OCI-LY7 (cell line): ENCODE measurements around the gene PITPNC1. TPM values are rescaled to one million over a fixed set of nuclear protein-coding genes. Genes with fewer than 3 reads are reported as not detected.

ENCODE experiments used
- BruUV-seq: library from RNA; stranded (reverse); fragments of 400-500 nt; replicated peaks from 2 replicates; lab custom pipeline; 2021; lab: Mats Ljungman, UMichigan
- CTCF ChIA-PET: fragments of 300-600 bp; sonication (Branson Sonifier 250); formaldehyde crosslinking; loops from one replicate; lab custom pipeline; 2022; ENCODE audit warnings: antibody characterized with exemption; ENCODE audit not compliant: unreplicated experiment; lab: Charles Lee
- POLR2A ChIA-PET: fragments of 300-600 bp; sonication (Branson Sonifier 250); formaldehyde crosslinking; loops from one replicate; lab custom pipeline; 2022; ENCODE audit warnings: antibody characterized with exemption; lab: Charles Lee
- DNase-seq: peaks from one replicate; pipeline ENCODE4 v3.0.0-alpha.2; 2015; ENCODE audit warnings: low spot score
- H2AFZ ChIP-seq: fragments of 200-600 bp; sonication (generic), shearing (Covaris generic); 2 replicates; pipeline ENCODE4 v1.6.1; 2014; ENCODE audit warnings: mild to moderate bottlenecking, antibody characterized with exemption, low read length, moderate library complexity
- H3K27ac ChIP-seq: fragments of 200-600 bp; sonication (generic); 2 replicates; pipeline ENCODE4 v1.5.1; 2014; ENCODE audit warnings: mixed run types, low read depth, mild to moderate bottlenecking, moderate library complexity, low read length, inconsistent platforms; ENCODE audit not compliant: poor library complexity, severe bottlenecking
- H3K36me3 ChIP-seq: fragments of 200-600 bp; sonication (generic); 2 replicates; pipeline ENCODE4 v1.6.1; 2014; ENCODE audit warnings: mild to moderate bottlenecking, antibody characterized with exemption, low read length, moderate library complexity, mixed read lengths; ENCODE audit not compliant: insufficient read depth
- H3K4me1 ChIP-seq: fragments of 200-600 bp; sonication (generic); 2 replicates; pipeline ENCODE4 v1.5.1; 2014; ENCODE audit warnings: mild to moderate bottlenecking, low read length; ENCODE audit not compliant: insufficient read depth, poor library complexity, severe bottlenecking
- H3K4me2 ChIP-seq: fragments of 200-600 bp; sonication (generic); 2 replicates; pipeline ENCODE4 v1.6.1; 2014; ENCODE audit warnings: mild to moderate bottlenecking, low read length
- H3K4me3 ChIP-seq: fragments of 200-600 bp; sonication (generic); 2 replicates; pipeline ENCODE4 v1.5.1; 2014; ENCODE audit warnings: mild to moderate bottlenecking, low read depth, low read length; ENCODE audit not compliant: poor library complexity, severe bottlenecking
- H3K79me2 ChIP-seq: fragments of 200-600 bp; sonication (generic); 2 replicates; pipeline ENCODE4 v1.6.1; 2016; ENCODE audit warnings: low read depth, mild to moderate bottlenecking, low read length, moderate library complexity, mixed read lengths; ENCODE audit not compliant: insufficient read depth
- H3K9me2 ChIP-seq: fragments of 200-600 bp; sonication (generic); 2 replicates; pipeline ENCODE4 v1.6.1; 2016; ENCODE audit warnings: mild to moderate bottlenecking, low read length, mixed read lengths; ENCODE audit not compliant: insufficient read depth
- H3K9me3 ChIP-seq: fragments of 200-600 bp; sonication (generic); 2 replicates; pipeline ENCODE4 v1.6.1; 2014; ENCODE audit warnings: mild to moderate bottlenecking, mixed run types, low read length, mixed read lengths
- H4K20me1 ChIP-seq: fragments of 200-600 bp; sonication (generic); 2 replicates; pipeline ENCODE4 v1.6.1; 2014; ENCODE audit warnings: mild to moderate bottlenecking, antibody characterized with exemption, low read length, moderate library complexity, mixed read lengths; ENCODE audit not compliant: insufficient read depth
- EZH2phosphoT487 ChIP-seq: fragments of 200-600 bp; sonication (generic); IDR thresholded peaks from 2 replicates; pipeline ENCODE4 v1.6.1; 2018; ENCODE audit warnings: low read depth, borderline replicate concordance, mild to moderate bottlenecking, mixed run types, antibody characterized with exemption, low read length, moderate library complexity, mixed read lengths
- intact Hi-C: fragments of 100-400 bp; cut with micrococcal nuclease; formaldehyde crosslinking; loops from one replicate; pipeline ENCODE4 v1.10.0; 2022; ENCODE audit not compliant: unreplicated experiment
- total RNA-seq, 2 experiments: library from RNA; depleted of rRNA in 1 of 2; stranded (reverse); fragments of >200 nt in 1 of 2; shearing (Covaris generic) in 1 of 2; gene quantifications; 2 replicates each; pipeline ENCODE4 v1.2.3, GENCODE V29; 2014 to 2022
- TF ChIP-seq, protein P1 (sequence below): fragments of 200-600 bp; sonication (generic); conservative IDR thresholded peaks from 2 replicates; pipeline ENCODE4 v1.5.1; 2014; ENCODE audit warnings: mild to moderate bottlenecking, antibody characterized with exemption, low read length, moderate library complexity, mixed read lengths

The PITPNC1 gene
- total RNA-seq, 2 experiments from 2014 or later, result 14.3 to 21.1 TPM

DNA sequence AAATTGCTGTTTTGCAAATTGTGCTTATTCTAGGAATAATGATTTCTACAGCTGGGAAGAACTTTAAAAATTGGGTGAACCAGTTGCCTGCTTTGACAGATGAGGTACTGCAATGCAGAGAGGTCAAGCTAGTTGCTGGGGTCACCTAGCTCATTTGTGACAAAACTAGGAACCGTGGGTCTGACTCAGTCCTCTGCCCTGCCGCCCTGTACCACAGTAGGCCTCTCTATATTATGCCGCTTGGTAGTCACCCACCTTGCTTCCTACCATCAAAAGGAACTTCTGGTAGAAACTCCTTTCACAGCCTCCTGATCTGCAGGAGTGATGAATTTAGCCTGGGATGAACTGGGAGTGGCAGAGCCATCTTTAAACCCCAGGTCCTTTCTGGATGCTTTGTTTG is 105.7 kb downstream of the PITPNC1 start:
- CTCF ChIA-PET, result no interaction called here
- POLR2A ChIA-PET, result interaction anchor here (1.5 kb wide), 1 partner anchor 11 kb away, joined by 4 read pairs; no protein-coding TSS in a partner anchor
- H3K4me3 ChIP-seq, result no peak overlapping the region
- no TSS peak for BruUV-seq
- H3K4me2 ChIP-seq, result no peak overlapping the region
- intact Hi-C loops, result no loop called here
- no peak for DNase-seq
- H3K27ac ChIP-seq, result no peak overlapping the region
- no peaks in the 10 kb centered on the region for H4K20me1 ChIP-seq
- H3K36me3 ChIP-seq, result no peaks in the 10 kb centered on the region
- peaks cover 9% of the 10 kb centered on the region for H3K4me1 ChIP-seq
- H3K79me2 ChIP-seq, result no peaks in the 10 kb centered on the region
- H3K9me2 ChIP-seq, result no peaks in the 10 kb centered on the region
- no peak overlapping the region for H2AFZ ChIP-seq
- H3K9me3 ChIP-seq, result no peaks in the 10 kb centered on the region
- TF ChIP-seq, protein P1, sequence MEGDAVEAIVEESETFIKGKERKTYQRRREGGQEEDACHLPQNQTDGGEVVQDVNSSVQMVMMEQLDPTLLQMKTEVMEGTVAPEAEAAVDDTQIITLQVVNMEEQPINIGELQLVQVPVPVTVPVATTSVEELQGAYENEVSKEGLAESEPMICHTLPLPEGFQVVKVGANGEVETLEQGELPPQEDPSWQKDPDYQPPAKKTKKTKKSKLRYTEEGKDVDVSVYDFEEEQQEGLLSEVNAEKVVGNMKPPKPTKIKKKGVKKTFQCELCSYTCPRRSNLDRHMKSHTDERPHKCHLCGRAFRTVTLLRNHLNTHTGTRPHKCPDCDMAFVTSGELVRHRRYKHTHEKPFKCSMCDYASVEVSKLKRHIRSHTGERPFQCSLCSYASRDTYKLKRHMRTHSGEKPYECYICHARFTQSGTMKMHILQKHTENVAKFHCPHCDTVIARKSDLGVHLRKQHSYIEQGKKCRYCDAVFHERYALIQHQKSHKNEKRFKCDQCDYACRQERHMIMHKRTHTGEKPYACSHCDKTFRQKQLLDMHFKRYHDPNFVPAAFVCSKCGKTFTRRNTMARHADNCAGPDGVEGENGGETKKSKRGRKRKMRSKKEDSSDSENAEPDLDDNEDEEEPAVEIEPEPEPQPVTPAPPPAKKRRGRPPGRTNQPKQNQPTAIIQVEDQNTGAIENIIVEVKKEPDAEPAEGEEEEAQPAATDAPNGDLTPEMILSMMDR, result no peak
- no peak for TF ChIP-seq EZH2phosphoT487

DNA sequence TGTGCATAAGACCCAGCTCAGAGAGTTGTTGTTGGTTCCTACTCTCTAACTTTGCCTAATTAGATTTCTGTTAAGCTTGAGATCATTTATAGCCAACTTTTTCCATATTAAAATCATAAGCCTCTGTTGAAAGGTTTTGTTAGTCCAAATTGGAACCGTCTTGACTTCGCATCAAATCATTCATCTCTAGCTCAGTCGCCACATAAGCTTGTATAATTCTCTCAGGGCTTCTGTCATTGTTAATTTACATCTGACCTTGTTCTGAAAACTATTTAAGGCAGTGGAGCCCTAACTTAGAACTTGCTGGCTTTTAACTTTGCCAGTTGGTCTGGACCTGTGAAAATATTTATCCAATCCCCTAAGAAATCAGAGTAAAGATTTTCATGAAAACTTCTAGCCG is 107.2 kb downstream of the PITPNC1 start:
- ChIA-PET CTCF (no interaction called here), POLR2A (interaction anchor here (0.6 to 1.5 kb wide), 3 partner anchors 9 to 384 kb away, joined by 4 read pairs; no protein-coding TSS in a partner anchor)
- Histone ChIP-seq H3K9me2 (no peaks in the 10 kb centered on the region), H3K9me3 (no peaks in the 10 kb centered on the region), H3K79me2 (no peaks in the 10 kb centered on the region), H3K4me2 (no peak overlapping the region), H3K27ac (no peak overlapping the region), H3K36me3 (no peaks in the 10 kb centered on the region), H4K20me1 (no peaks in the 10 kb centered on the region), H3K4me1 (peaks cover 9% of the 10 kb centered on the region), H2AFZ (no peak overlapping the region), H3K4me3 (no peak overlapping the region)
- DNase-seq, result no peak
- BruUV-seq, result no TSS peak
- TF ChIP-seq EZH2phosphoT487, result no peak
- TF ChIP-seq, protein P1, result no peak
- intact Hi-C loops, result no loop called here

DNA sequence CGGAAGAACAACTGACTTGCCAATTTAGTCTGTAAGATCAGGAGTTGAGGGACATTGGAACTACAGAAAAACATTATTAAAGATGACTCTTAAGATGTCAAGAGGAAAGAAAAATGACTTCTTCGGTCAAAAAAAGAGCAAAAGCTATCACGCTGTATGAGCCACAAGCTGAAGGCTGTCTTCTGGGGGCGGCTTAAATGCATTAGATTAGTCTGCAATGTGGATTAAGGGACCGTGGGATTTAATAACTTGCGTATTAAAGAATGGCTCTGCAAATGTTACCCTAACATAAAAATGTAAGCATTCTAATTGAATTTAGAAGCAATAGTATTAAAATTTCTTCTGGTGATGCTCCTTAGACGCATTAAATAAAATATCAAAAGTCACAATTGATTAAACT is 108.6 kb downstream of the PITPNC1 start:
- H3K4me2 ChIP-seq, result no peak overlapping the region
- H3K4me3 ChIP-seq, result no peak overlapping the region
- DNase-seq, result no peak
- CTCF ChIA-PET, result no interaction called here
- H2AFZ ChIP-seq, result no peak overlapping the region
- H3K9me2 ChIP-seq, result no peaks in the 10 kb centered on the region
- H3K36me3 ChIP-seq, result no peaks in the 10 kb centered on the region
- no TSS peak for BruUV-seq
- H3K4me1 ChIP-seq, result no peaks in the 10 kb centered on the region
- H3K79me2 ChIP-seq, result no peaks in the 10 kb centered on the region
- TF ChIP-seq EZH2phosphoT487, result no peak
- TF ChIP-seq, protein P1, result no peak
- no peaks in the 10 kb centered on the region for H4K20me1 ChIP-seq
- no peak overlapping the region for H3K27ac ChIP-seq
- intact Hi-C loops, result no loop called here
- POLR2A ChIA-PET, result interaction anchor here (0.6 kb wide), 1 partner anchor 30 kb away, joined by 3 read pairs; no protein-coding TSS in a partner anchor
- no peaks in the 10 kb centered on the region for H3K9me3 ChIP-seq
